Smooth muscle cell (in vitro differentiated cells): ENCODE data around the gene TRIM31. TPM values are rescaled to one million over a fixed set of nuclear protein-coding genes. Genes with fewer than 3 reads are reported as not detected.
A peak's percentile ranks its signal among the peaks of the same experiment; 100 is the strongest.

Experiments used
- DNase-seq: peaks from one replicate; lab custom pipeline; 2025; ENCODE audit not compliant: unreplicated experiment; lab: John Stamatoyannopoulos, UW
- H2AFZ ChIP-seq: fragments of 200-600 bp; sonication (generic); 2 replicates; pipeline ENCODE4 v1.6.0; 2016; ENCODE audit warnings: antibody characterized with exemption, low read depth, mild to moderate bottlenecking
- H3F3A ChIP-seq: fragments of 200-600 bp; sonication (generic); 2 replicates; pipeline ENCODE4 v1.6.0; 2017; ENCODE audit warnings: antibody characterized with exemption, low read depth
- H3K27ac ChIP-seq: fragments of 200-600 bp; sonication (generic); 2 replicates; pipeline ENCODE4 v1.5.1; 2016; ENCODE audit warnings: low read depth, mild to moderate bottlenecking
- H3K27me3 ChIP-seq: fragments of 200-600 bp; sonication (generic); 2 replicates; pipeline ENCODE4 v1.6.1; 2016; ENCODE audit warnings: low read depth, mild to moderate bottlenecking
- H3K36me3 ChIP-seq: fragments of 200-600 bp; sonication (generic); 2 replicates; pipeline ENCODE4 v1.5.1; 2016; ENCODE audit warnings: low read depth
- H3K4me1 ChIP-seq: fragments of 200-600 bp; sonication (generic); 2 replicates; pipeline ENCODE4 v1.5.1; 2016; ENCODE audit warnings: low read depth
- H3K4me2 ChIP-seq: fragments of 200-600 bp; sonication (generic); 2 replicates; pipeline ENCODE4 v1.6.0; 2016; ENCODE audit warnings: mild to moderate bottlenecking
- H3K4me3 ChIP-seq: fragments of 200-600 bp; sonication (generic); 2 replicates; pipeline ENCODE4 v1.5.1; 2016; ENCODE audit warnings: mild to moderate bottlenecking
- H3K79me2 ChIP-seq: fragments of 200-600 bp; sonication (generic); 2 replicates; pipeline ENCODE4 v1.6.0; 2016; ENCODE audit warnings: low read depth, mild to moderate bottlenecking
- H3K9ac ChIP-seq: fragments of 200-600 bp; sonication (generic); 2 replicates; pipeline ENCODE4 v1.6.0; 2016; ENCODE audit warnings: low read depth
- H3K9me3 ChIP-seq: fragments of 200-600 bp; sonication (generic); replicated peaks from 2 replicates; pipeline ENCODE4 v1.5.1; 2016; ENCODE audit warnings: low read depth
- H4K20me1 ChIP-seq: fragments of 200-600 bp; sonication (generic); 2 replicates; pipeline ENCODE4 v1.6.0; 2016; ENCODE audit warnings: low read depth
- WGBS: methylation state at CpG from one replicate; pipeline ENCODE4 v1.1.7; 2016; ENCODE audit warnings: low lambda C conversion rate; 5-methylcytosine and 5-hydroxymethylcytosine counted together
- polyA plus RNA-seq: library from polyadenylated mRNA; unstranded; fragments of >200 nt; fragmentation: Nextera tagmentation; extraction: Ambion mirVana; gene quantifications from 2 replicates; pipeline ENCODE4 v1.2.1, GENCODE V29; 2016
- total RNA-seq: library from RNA; depleted of rRNA; stranded (reverse); fragments of >200 nt; gene quantifications from 2 replicates; pipeline ENCODE4 v1.2.3, GENCODE V29; 2014
- TF ChIP-seq, protein P1 (sequence below): fragments of 200-600 bp; sonication (generic); IDR thresholded peaks from 2 replicates; pipeline ENCODE4 v1.5.1; 2017; ENCODE audit warnings: borderline replicate concordance, mild to moderate bottlenecking, antibody characterized with exemption; ENCODE audit not compliant: insufficient read depth, poor library complexity, severe bottlenecking

The TRIM31 gene
- total and polyA plus RNA-seq, 2 experiments from 2014 or later: 0.18 TPM; not detected in 1

GRCh38 chr6:30067460-30068139, 45.3 kb downstream of the TRIM31 start:
- Histone ChIP-seq H3K4me1 (peaks cover 14% of the 10 kb centered on the region), H3K27me3 (peaks cover 26% of the 10 kb centered on the region), H3K4me2 (peak overlapping the region; percentile 96), H4K20me1 (no peaks in the 10 kb centered on the region), H3K79me2 (peaks cover 16% of the 10 kb centered on the region), H3K9ac (peak overlapping the region; percentile 81), H3K27ac (peak overlapping the region; percentile 79), H3K36me3 (no peaks in the 10 kb centered on the region), H2AFZ (peak overlapping the region; percentile 81), H3K9me3 (no peaks in the 10 kb centered on the region), H3K4me3 (peak overlapping the region; percentile 74), H3F3A (peaks cover 8% of the 10 kb centered on the region)
- 13% methylated on average over 8 of the region's 8 CpGs for WGBS
- no peak for DNase-seq
- TF ChIP-seq, protein P1, sequence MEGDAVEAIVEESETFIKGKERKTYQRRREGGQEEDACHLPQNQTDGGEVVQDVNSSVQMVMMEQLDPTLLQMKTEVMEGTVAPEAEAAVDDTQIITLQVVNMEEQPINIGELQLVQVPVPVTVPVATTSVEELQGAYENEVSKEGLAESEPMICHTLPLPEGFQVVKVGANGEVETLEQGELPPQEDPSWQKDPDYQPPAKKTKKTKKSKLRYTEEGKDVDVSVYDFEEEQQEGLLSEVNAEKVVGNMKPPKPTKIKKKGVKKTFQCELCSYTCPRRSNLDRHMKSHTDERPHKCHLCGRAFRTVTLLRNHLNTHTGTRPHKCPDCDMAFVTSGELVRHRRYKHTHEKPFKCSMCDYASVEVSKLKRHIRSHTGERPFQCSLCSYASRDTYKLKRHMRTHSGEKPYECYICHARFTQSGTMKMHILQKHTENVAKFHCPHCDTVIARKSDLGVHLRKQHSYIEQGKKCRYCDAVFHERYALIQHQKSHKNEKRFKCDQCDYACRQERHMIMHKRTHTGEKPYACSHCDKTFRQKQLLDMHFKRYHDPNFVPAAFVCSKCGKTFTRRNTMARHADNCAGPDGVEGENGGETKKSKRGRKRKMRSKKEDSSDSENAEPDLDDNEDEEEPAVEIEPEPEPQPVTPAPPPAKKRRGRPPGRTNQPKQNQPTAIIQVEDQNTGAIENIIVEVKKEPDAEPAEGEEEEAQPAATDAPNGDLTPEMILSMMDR: no peak

GRCh38 chr6:30066577-30067459, 46.1 kb downstream of the TRIM31 start, which contains the start of gene PPP1R11:
PPP1R11 (plus strand) TSS chr6:30067198; CDS start chr6:30067411, 213 bp downstream.
- Histone ChIP-seq H4K20me1 (no peaks in the 10 kb centered on the region), H2AFZ (peak within 1 kb of the TSS; percentile 81), H3K4me1 (peaks cover 19% of the 10 kb centered on the region), H3K9me3 (no peaks in the 10 kb centered on the region), H3K27ac (peak within 1 kb of the TSS; percentile 79), H3K27me3 (peaks cover 18% of the 10 kb centered on the region), H3K4me3 (peak within 1 kb of the TSS; percentile 74), H3F3A (peaks cover 8% of the 10 kb centered on the region), H3K79me2 (peaks cover 22% of the 10 kb centered on the region), H3K9ac (peak within 1 kb of the TSS; percentile 81), H3K4me2 (peak within 1 kb of the TSS; percentile 96), H3K36me3 (no peaks in the 10 kb centered on the region)
- TF ChIP-seq, protein P1: no peak
- peak; percentile 89 for DNase-seq
- WGBS: under 1% methylated on average over 46 of the region's 46 CpGs

DNA sequence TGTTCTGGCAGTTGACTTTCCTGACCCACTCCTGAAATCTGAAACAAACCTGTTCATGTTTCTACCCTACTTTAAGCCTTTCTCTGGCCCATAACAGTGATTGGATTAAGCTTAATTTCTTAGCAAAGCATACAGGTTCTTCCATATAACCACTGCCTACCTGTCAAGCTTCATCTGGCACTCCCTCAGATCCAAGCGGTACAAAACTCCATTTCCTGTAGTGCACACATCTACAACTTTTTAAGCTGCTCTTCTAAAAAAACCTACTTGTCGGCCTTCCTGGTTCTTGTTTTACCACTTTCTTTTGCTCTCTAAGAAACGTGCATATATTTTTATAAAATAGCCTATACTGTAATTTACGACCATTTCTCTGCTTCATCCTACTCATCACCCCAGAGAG, 46.8 kb downstream of the TRIM31 start:
- H3F3A ChIP-seq: peaks cover 8% of the 10 kb centered on the region
- no peak for DNase-seq
- peak overlapping the region; percentile 96 for H3K4me2 ChIP-seq
- 32% methylated on average over 4 of the region's 4 CpGs for WGBS
- H3K9me3 ChIP-seq: no peaks in the 10 kb centered on the region
- peak overlapping the region; percentile 74 for H3K4me3 ChIP-seq
- no peaks in the 10 kb centered on the region for H4K20me1 ChIP-seq
- peak overlapping the region; percentile 36 for H3K9ac ChIP-seq
- TF ChIP-seq, protein P1: no peak
- peaks cover 20% of the 10 kb centered on the region for H3K4me1 ChIP-seq
- peaks cover 11% of the 10 kb centered on the region for H3K27me3 ChIP-seq
- peak overlapping the region; percentile 81 for H2AFZ ChIP-seq
- H3K36me3 ChIP-seq: no peaks in the 10 kb centered on the region
- H3K79me2 ChIP-seq: peaks cover 22% of the 10 kb centered on the region
- H3K27ac ChIP-seq: peak overlapping the region; percentile 70
